Hindlimb muscle (tissue), 1 donor: ENCODE measurements around the gene IZUMO1. TPM values are rescaled to one million over a fixed set of nuclear protein-coding genes. Genes with fewer than 3 reads are reported as not detected.
"Not testable (repeated sequence)": the region's sequence is repeated elsewhere in the genome, so short reads cannot be mapped to it uniquely, and the experiment has no call there.

Experiments
- DNase-seq: peaks from one replicate; pipeline ENCODE4 v3.0.0-alpha.2; 2013
- polyA plus RNA-seq: library from polyadenylated mRNA; unstranded; fragments of 120-200 nt; gene quantifications from one replicate; pipeline ENCODE4 v1.2.1, GENCODE V29; 2013; ENCODE audit not compliant: insufficient read length

The IZUMO1 gene
- polyA plus RNA-seq: 0.96 TPM

- peak; percentile 80 for DNase-seq
Observed at GRCh38 chr19:48746738-48747575, at the start of gene IZUMO1. Gene IZUMO1, minus strand, starts transcription at chr19:48746909. Its CDS starts 1,050 bp downstream, at chr19:48745859.

- DNase-seq: no peak
Observed at GRCh38 chr19:48795685-48796070, 49.0 kb upstream of the IZUMO1 start.

- DNase-seq: peak; percentile 96
Observed at GRCh38 chr19:48795055-48795684, 48.5 kb upstream of the IZUMO1 start.

DNA sequence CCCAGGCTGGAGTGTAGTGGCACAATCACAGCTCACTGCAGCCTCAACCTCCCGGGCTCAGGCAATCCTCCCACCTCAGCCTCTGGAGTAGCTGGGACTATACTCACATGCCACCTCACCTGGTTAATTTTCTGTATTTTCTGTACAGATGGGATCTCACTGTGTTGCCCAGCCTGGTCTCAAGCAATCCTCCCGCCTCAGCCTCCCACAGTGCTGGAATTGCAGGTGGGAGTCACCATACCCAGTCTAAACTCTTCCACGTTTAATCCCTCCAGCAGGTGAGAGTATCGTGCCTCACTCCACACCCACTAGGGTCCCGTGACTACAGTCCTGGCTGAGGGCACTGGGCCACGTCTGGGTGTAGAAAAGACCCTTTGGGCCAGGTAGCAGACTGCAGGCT, 47.6 kb upstream of the IZUMO1 start:
- no peak for DNase-seq

DNA sequence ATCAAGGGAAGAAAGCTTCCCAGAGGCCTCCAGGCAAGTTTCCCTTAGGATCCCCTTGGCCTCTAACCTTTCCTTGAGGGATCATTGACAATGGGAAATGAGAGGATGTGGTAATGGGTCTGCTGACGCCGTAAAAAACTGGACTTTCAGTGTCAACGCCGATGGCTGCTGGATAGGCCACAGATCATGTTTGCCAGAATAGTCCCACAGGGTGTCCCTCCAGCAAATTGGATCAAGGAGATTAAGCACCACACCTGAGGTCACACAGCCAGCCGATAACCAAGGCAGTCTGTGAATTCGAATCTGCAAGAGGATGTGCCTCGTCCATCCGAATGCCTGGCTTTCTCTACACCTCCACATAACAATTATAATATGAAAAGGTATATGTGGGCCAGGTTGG, 46.6 kb upstream of the IZUMO1 start:
- no peak for DNase-seq

- DNase-seq: not testable (repeated sequence)
Observed at GRCh38 chr19:48787331-48787730, 40.6 kb upstream of the IZUMO1 start.

GRCh38 chr19:48786422-48786821, 39.7 kb upstream of the IZUMO1 start:
- not testable (repeated sequence) for DNase-seq

DNA sequence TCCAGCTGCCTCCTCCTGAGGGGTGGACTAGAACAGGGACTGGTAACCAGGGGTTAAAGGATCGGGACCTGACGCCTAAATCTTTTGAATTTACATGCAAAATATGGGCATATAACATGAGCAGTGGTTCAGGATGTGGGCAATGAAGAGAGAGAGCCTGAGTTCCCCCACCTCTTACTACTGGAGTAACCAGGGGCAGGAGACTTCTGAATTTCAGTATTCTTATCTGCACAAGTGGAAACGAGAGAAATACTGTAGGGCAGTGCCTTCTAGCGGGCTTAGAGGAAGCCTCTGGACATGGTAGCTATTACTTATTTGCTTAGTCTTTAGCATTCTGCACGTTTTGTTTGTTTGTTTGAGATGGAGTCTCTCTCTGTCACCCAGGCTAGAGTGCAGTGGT, 37.8 kb upstream of the IZUMO1 start:
- DNase-seq: no peak

DNA sequence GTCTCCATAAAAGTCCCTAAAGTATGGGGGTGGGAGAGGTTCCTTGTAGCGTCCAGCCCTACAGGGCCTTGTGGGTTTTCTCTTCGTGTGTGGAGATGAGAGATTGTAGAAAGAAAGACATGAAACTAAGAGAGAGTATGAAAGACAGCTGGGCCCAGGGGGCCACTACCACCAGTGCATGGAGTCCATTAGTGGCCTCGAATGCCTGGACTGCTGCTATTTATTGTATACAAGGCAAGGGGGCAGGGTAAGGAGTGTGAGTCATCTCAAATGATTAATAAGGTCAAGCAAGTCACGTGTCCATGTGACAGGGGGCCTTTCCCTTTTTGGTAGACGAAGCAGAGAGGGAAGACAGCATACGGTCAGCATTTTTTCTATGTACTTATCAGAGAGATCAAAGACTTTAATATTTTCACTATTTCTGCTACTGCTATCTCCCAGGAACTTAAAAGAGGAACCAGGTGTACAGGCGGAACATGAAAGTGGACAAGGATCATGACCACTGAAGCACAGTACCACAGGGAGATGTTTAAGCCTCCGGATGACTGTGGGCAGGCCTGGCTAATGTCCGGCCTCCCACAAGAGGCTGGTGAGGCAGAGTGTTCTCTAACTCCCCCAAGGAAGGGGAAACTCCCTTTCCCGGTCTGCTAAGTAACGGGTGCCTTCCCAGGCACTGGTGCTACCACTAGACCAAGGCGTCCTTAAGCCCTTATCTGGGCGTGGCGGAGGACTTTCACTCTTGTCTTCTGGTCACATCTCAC, 34.1 kb upstream of the IZUMO1 start:
- DNase-seq: no peak

DNA sequence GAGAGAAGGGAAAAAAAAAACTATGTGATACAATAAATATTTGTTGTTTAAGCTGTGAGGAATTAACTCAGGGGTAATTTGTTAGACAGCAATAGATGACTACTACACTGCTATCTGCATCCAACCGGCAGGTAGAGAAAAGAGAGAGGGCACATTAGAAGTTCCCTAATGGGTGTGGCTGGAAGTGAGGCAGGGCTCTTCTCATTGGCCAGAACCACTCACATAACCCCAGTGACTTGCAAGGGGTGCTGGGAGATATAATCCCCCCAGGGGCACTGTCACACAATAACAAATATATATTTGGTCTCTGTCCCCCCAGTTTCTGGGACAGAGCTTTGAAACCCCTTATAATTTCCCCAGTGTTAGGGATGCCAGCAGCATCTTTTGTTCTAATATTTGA, 32.9 kb upstream of the IZUMO1 start:
- no peak for DNase-seq

GRCh38 chr19:48777720-48778119, 31.0 kb upstream of the IZUMO1 start:
- DNase-seq: no peak

- DNase-seq: no peak
Observed at GRCh38 chr19:48777139-48777538, 30.4 kb upstream of the IZUMO1 start.

DNA sequence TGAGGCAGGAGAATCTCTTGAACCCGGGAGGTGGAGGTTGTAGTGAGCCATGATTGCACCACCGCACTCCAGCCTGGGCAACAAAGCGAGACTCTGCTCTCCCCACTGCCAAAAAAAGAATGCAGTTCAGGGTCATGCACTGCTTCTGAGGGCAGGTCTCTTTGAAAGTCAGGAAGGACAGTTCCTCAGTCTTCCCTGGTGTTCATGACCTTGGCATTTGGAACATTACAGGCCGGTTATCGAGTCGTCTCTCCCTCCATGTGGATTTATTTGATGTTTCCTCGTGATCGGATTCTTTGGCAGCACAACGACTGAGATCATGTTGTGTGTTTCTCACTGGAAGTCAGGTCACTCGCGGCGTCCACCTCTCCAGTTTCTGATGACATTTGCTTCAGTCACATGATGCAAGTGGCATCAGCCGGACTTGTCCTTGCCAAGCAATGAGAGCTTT, 25.8 kb upstream of the IZUMO1 start:
- DNase-seq: no peak

GRCh38 chr19:48770734-48771472, 24.2 kb upstream of the IZUMO1 start:
- no peak for DNase-seq

- DNase-seq: no peak
Observed at GRCh38 chr19:48770266-48770665, 23.6 kb upstream of the IZUMO1 start.

DNA sequence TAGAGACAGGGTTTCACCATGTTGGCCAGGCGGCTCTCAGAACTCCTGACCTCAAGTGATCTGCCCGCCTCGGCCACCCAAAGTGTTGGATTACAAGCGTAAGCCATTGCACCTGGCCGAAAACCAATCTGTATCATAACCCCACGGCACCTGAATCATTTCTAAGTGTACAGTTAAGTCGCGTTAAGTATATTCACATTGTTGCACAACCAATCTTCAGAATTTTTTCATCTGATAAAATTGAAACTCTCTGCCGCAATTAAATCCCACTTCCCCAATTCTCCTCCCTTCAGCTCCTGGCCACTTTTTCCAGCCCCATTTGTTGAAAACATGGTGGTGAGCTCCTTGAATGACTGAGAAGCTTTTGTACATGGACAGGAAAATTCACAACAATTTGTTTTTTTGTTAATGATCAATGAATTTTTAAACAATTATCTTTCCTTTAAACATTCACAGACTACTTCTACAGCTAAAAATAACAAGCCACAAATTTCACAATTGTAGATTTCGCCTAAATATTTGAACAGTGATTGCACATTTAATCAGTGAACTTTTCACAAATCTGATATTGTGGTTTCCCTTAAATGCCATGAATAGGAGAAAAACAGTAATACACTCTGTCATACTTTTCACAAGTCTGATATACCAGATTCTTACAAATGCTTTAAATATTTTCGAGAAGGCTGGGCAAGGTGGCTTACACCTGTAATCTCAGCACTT, 22.4 kb upstream of the IZUMO1 start:
- no peak for DNase-seq

DNA sequence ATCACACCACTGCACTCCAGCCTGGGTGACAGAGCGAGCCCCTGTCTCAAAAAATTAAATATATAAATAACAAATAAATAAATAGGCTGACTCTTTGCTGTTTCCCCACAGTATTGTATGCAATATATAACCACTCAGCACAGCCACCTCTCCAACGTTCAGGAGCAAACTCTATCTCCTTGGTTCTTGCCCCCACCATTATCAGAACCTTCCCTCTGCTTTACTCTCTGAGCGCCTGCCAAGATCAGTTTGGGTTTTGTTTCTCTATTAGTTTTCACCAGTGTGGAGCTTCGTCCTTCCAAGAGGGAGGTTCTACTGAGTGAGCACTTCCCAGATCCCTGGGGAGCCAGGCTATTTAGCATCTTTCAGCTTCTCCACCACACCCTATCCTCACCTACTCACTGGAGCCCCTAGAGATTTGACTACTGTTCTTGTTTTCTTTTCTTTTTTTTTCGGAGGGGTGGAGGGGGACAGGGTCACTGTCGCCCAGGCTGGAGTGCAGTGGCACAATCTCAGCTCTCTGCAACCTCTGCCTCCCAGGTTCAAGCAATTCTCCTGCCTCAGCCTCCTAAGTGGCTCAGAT, 21.6 kb upstream of the IZUMO1 start:
- DNase-seq: not testable (repeated sequence)

GRCh38 chr19:48765816-48766215, 19.1 kb upstream of the IZUMO1 start:
- DNase-seq: not testable (repeated sequence)

GRCh38 chr19:48760504-48761205, 13.9 kb upstream of the IZUMO1 start:
- no peak for DNase-seq

- no peak for DNase-seq
Observed at GRCh38 chr19:48757741-48758144, 11.0 kb upstream of the IZUMO1 start.
